Endometrial microvascular endothelial cells (primary cell): ENCODE measurements around the gene PEX13. TPM values are rescaled to one million over a fixed set of nuclear protein-coding genes. Genes with fewer than 3 reads are reported as not detected.
"Not testable (repeated sequence)": the region's sequence is repeated elsewhere in the genome, so short reads cannot be mapped to it uniquely, and the experiment has no call there.

Experiments used
- in situ Hi-C: cut with HindIII; loops from 2 replicates; pipeline ENCODE4 v1.10.0; 2017; ENCODE audit warnings: low sequenced_read_pairs, low pct_unique_long_range_greater_than_20kb; ENCODE audit errors: inconsistent ontology term
- total RNA-seq: library from RNA; depleted of rRNA; stranded (reverse); fragments of >200 nt; gene quantifications from one replicate; pipeline ENCODE4 v1.2.3, GENCODE V29; 2015; ENCODE audit errors: inconsistent ontology term

The PEX13 gene
- total RNA-seq, 1 donor from 2014 or later, result 36.8 TPM

GRCh38 chr2:61005736-61006135, 11.8 kb upstream of the PEX13 start:
- in situ Hi-C loops, result no loop called here

GRCh38 chr2:61006486-61007105, 10.9 kb upstream of the PEX13 start:
- in situ Hi-C loops, result no loop called here

- in situ Hi-C loops, result no loop called here
Measured at GRCh38 chr2:61009355-61009754, 8.2 kb upstream of the PEX13 start.

- in situ Hi-C loops, result no loop called here
Measured at GRCh38 chr2:61011678-61012077, 5.8 kb upstream of the PEX13 start.

DNA sequence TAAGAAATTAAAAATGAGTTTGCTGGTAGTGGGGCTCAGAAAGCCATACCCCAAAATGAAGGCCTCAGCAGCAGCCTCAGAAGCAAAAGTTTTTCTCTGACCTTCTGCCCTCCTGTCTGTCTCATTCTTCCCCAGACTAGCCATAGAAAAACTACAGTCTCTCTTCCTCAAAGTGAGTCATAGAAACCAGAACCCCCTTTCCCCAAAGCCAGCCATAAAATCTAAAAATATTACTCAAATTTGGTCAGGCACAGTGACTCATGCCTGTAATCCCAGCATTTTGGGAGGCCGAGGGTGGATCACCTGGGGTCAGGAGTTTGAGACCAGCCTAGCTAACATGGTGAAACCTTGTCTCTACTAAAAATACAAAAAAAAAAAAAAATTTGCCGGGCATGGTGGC, 5.2 kb upstream of the PEX13 start:
- in situ Hi-C loops, result not testable (repeated sequence)

DNA sequence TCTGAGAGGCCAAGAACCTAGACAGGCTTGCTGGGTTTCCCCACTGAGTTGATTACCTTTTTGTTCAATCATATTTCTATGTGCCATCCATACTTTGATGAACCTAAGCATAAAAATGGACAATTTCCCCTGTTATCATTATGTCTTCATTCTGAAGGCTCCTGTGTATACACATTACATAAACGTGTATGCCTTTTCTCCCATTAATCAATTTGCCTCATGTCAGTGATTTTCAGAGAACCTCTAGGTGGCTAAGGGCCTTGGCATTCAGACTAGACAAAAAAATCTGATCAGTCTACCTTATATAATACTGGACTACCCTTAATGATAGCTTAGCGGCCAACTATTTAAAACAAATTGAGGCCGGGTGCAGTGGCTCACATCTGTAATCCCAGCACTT, 4.1 kb upstream of the PEX13 start:
- in situ Hi-C loops, result no loop called here

DNA sequence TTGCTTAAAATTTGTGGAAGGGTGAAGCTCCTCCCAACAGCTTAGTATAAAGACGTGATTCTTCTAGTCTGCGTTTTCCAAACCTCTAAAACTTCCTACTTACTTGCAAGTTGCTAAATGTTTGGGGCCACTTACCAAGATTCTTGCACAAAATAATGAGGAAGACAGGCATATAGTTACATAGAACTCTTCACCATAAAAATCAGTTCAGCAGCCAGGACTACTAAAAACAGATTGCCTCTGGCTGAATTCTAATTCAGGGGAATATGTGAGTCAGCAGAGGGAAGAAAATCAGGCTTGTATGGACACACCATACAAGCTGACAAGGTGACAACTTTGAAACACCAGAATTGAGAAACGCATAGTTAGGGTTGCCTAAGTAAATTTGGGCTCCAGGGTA, 2.8 kb upstream of the PEX13 start:
- in situ Hi-C loops, result no loop called here

- in situ Hi-C loops, result no loop called here
Measured at GRCh38 chr2:61015976-61016375, 1.5 kb upstream of the PEX13 start.

DNA sequence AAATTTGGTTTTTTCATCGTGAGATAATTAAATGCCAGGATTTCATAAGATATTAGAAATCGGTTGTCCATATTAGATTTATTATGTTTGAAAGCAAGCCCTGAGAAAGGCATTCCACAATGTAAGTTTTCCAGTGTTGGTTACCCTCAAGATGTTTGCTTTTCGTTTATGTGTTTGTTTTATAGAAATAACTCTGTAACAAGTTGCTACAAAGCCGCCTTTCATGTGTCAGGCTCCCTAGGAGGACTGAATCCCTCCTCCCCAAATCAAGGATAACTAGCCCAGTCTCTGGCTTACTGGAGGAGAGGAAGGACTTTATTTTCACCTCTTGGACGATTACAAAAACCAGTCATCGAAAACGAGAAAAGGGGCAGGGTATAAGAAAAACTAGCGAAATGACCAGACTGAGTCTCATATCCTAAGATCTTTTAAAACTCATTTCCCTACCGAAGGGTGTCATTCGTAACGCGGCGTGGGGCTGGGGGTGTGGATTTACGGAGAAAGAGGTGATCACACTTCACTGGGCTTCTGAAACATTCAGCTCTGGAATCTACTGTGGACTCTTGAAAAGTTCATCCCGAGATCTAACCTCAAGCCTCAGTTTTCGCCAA, 1.0 kb upstream of the PEX13 start:
- in situ Hi-C loops, result no loop called here

GRCh38 chr2:61017003-61017555, 441 bp upstream of the PEX13 start:
- in situ Hi-C loops, result no loop called here

- in situ Hi-C loops, result no loop called here
Measured at GRCh38 chr2:61018318-61018755, 817 bp downstream of the PEX13 start.

GRCh38 chr2:61018798-61019197, 1.3 kb downstream of the PEX13 start:
- in situ Hi-C loops, result no loop called here

GRCh38 chr2:61021228-61021660, 3.7 kb downstream of the PEX13 start:
- in situ Hi-C loops, result no loop called here

DNA sequence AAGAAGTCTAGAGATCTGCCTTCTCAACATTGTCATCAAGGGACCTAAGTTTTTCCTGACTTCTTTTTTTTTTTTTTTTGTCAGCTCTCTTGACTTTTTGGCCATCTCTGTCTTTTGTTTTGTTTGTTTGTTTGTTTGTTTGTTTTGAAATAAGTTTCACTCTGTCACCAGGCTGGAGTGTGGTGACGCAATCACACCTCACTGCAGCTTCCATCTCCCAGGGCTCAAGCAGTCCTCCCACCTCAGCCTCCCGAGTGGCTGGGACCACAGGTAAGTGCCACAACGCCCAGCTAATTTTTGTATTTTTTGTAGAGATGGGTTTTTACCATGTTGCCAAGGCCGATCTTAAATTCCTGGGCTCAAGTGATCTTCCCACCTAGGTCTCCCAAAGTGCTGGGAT, 6.2 kb downstream of the PEX13 start:
- in situ Hi-C loops, result no loop called here

DNA sequence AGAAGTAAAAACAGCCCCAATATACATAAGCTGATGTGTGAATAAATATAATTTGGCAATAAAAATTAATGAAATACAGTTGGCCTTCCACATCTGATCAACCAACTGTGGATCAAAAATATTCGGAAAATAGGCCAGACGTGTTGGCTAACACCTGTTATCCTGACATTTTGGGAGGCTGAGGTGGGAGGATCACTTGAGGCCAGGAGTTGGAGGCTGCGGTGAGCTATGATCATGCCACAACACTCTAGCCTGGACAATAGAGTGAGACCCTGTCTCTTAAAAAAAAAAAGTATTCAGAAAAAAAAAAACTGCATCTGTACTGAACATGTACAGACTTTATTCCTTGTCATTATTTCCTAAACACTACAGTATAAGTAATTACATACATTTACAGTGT, 12.0 kb downstream of the PEX13 start:
- in situ Hi-C loops, result no loop called here

- in situ Hi-C loops, result not testable (repeated sequence)
Measured at GRCh38 chr2:61034592-61034991, 17.1 kb downstream of the PEX13 start.

DNA sequence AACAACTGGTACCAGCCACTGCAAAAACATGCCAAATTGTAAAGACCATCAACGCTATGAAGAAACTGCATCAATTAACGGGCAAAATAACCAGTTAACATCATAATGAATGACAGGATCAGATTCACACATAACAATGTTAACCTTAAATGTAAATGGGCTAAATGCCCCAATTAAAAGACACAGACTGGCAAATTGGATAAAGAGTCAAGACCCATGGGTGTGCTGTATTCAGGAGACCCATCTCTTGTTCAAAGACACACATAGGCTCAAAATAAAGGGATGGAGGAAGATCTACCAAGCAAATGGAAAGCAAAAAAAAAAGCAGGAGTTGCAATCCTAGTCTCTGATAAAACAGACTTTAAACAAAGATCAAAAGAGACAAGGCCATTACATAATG, 19.1 kb downstream of the PEX13 start:
- in situ Hi-C loops, result not testable (repeated sequence)

DNA sequence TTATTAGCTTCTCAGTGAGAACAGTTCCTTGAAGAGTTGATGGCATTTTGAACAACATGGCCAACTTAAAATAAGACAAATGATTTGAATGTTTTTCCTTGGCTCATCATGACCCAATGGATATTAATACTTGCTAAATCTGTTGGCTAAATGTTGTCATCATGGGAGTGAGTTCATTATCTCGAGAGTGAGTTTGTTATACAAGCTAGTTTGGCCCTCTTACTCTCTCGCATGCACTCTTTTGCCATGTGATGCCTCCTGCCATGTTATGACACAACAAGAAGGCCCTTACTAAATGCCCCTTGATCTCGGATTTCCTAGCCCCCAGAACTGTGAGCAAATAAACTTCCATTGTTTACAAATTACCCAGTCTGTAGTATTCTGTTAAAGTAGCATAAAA, 25.3 kb downstream of the PEX13 start:
- in situ Hi-C loops, result no loop called here

- in situ Hi-C loops, result no loop called here
Measured at GRCh38 chr2:61044636-61045035, 27.1 kb downstream of the PEX13 start.

DNA sequence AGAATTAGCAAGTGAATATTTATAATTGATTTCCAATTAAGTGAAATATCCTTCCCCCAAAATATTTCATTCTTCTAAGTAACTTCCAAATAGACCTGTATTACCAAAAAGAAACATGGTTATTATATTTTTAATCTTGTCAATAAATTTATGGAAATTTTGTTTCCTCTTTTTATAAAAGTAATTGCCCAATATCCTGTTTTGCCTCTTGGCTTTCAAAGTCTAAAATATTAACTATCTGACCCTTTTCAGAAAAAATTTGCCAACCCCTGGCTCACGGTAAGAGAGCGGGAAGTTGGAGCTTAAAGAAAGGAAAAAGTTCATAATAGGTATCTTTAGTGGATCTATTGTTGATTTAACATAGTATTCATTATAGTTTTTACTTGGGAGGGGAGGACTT, 27.7 kb downstream of the PEX13 start:
- in situ Hi-C loops, result no loop called here

DNA sequence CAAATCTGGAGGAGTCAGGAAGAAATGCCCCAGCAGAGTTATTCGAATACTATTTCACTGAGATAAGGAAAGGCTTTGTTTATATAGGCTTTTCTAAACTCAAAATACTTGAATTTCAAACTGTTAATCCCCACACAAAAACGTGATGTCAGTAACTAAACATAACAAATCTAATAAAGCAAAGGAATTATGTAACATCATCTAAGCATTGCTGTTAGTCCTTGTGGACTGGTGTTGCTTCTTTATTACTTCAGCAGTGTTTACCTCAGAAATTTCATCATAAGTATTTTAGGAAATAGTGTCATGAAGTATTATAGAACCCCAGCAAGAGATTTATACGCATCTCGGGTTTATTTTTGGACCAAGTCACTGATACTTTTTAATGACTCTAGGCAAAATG, 28.5 kb downstream of the PEX13 start:
- in situ Hi-C loops, result no loop called here
